GM18858 (cell line): ENCODE data around the gene ZNF462.

Source experiments
- ATAC-seq: cut with Tn5 transposase; IDR thresholded peaks from one replicate; pipeline ENCODE4 v1.9.1; 2021; ENCODE audit not compliant: unreplicated experiment

The ZNF462 gene

GRCh38 chr9:107049803-107050184 lies 186.8 kb downstream of the ZNF462 start:
- no peak for ATAC-seq

- ATAC-seq = no peak
Observed at GRCh38 chr9:107051392-107051791, 188.4 kb downstream of the ZNF462 start.

GRCh38 chr9:107054146-107054545 lies 191.2 kb downstream of the ZNF462 start:
- no peak for ATAC-seq

GRCh38 chr9:107059220-107059619 lies 196.3 kb downstream of the ZNF462 start:
- no peak for ATAC-seq

GRCh38 chr9:107060062-107060461 lies 197.1 kb downstream of the ZNF462 start:
- ATAC-seq = no peak
